Measurements from ENCODE around the gene RIN3. TPM values are rescaled to one million over a fixed set of nuclear protein-coding genes. Genes with fewer than 3 reads are reported as not detected.

The RIN3 gene
- total and polyA plus RNA-seq, 2 of the 4 experiments (the other 2 are of a cell fraction), result 2.5 to 11.1 TPM

DNA sequence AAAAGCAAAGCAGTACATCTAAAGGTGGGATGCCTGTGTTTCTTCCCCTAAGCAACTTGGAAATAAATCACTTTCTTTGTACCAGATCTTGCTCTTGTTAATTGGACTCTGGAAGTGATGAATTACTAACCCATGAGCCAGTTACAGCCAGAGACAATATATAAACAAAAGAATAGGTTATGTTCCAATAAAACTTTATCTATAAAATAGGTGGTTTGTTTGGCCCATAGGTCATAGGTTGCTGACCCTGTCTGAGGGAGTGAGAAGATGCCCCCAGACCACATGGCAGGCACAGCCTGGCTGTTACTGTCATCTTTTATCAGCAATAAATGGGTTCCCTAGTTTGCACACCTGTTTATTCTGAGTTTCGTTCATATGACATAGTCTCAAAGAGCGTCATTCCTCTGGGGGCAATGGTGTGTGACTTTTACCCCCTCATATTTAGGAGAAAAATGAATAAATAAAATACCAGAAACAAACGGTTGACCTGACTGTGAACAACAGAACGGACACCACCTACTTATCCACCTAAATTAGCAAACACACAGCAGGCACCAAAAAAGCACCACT is 224.1 kb downstream of the RIN3 start:
- Histone ChIP-seq H2BK120ac (ENCODE audit: low read depth, low read length) (no peak overlapping the region), H3K18ac (ENCODE audit: low read depth, low read length) (no peak overlapping the region), H2AK9ac (replicated peaks; ENCODE audit: low read depth, low read length, poor library complexity) (no peak overlapping the region), H3K4me3 (ENCODE audit: insufficient read depth, low read depth, low read length) (no peak overlapping the region), H4K5ac (ENCODE audit: low read depth, low read length) (no peak overlapping the region), H3K27me3 (ENCODE audit: control insufficient read depth, insufficient read depth, low read length) (peaks cover 21% of the 10 kb centered on the region), H4K91ac (ENCODE audit: insufficient read depth, low read depth, low read length) (no peak overlapping the region), H3K14ac (replicated peaks; ENCODE audit: low read depth, low read length) (no peak overlapping the region), H3K23ac (ENCODE audit: low read depth, low read length) (no peak overlapping the region), H3K9ac (ENCODE audit: low read depth, low read length) (no peak overlapping the region), H3K79me1 (ENCODE audit: low read depth in 1 of 2, low read length in 2 of 2) (no peaks in the 10 kb centered on the region), H2AK5ac (ENCODE audit: low read depth, low read length) (no peak overlapping the region), H3K9me3 (ENCODE audit: control insufficient read depth, insufficient read depth, low read length) (no peaks in the 10 kb centered on the region), H4K20me1 (ENCODE audit: insufficient read depth, low read length) (no peaks in the 10 kb centered on the region), H3K27ac (ENCODE audit: insufficient read depth, low read length) (no peak overlapping the region), H3K4me1 (ENCODE audit: control insufficient read depth, insufficient read depth, low read length) (no peaks in the 10 kb centered on the region), H2BK5ac (ENCODE audit: low read depth, low read length, poor library complexity, severe bottlenecking) (no peak overlapping the region), H3K9me1 (ENCODE audit: insufficient read depth, low read length) (no peaks in the 10 kb centered on the region), H3K36me3 (ENCODE audit: control insufficient read depth, insufficient read depth, low read length) (no peaks in the 10 kb centered on the region), H2BK15ac (ENCODE audit: low read depth, low read length) (no peak overlapping the region), H2AFZ (replicated peaks; ENCODE audit: low read length, poor library complexity) (no peak overlapping the region), H3K4me2 (ENCODE audit: low read depth, low read length) (no peak overlapping the region), H4K8ac (ENCODE audit: low read depth in 2 of 2, low read length in 2 of 2) (no peak overlapping the region), H3K4ac (ENCODE audit: low read depth, low read length) (no peak overlapping the region), H2BK20ac (ENCODE audit: low read depth, low read length) (no peak overlapping the region), H3K56ac (ENCODE audit: extremely low read depth, insufficient read depth, low read length) (no peak overlapping the region)
- TF ChIP-seq CEBPB (IDR thresholded peaks at IDR 0.05; ENCODE audit: low read depth, low read length) (no peak), POLR2A (IDR thresholded peaks at IDR 0.05; ENCODE audit: low read depth, low read length) (no peak), RAD21 (IDR thresholded peaks at IDR 0.05; ENCODE audit: low read length) (no peak), MAZ (IDR thresholded peaks at IDR 0.05; ENCODE audit: borderline replicate concordance, low read depth, low read length) (no peak), BHLHE40 (IDR thresholded peaks at IDR 0.05; ENCODE audit: low read depth, low read length) (no peak), MAFK (IDR thresholded peaks at IDR 0.05; ENCODE audit: low read depth, low read length) (no peak), FOS (IDR thresholded peaks at IDR 0.05; ENCODE audit: low read depth, low read length) (no peak), NFE2L2 (IDR thresholded peaks at IDR 0.05; ENCODE audit: low read depth, low read length) (no peak), SMC3 (IDR thresholded peaks at IDR 0.05; ENCODE audit: low read depth, low read length) (no peak), CHD1 (IDR thresholded peaks at IDR 0.05; ENCODE audit: low read depth, low read length) (no peak), MXI1 (IDR thresholded peaks at IDR 0.05; ENCODE audit: borderline replicate concordance, low read depth, low read length) (no peak)
- TF ChIP-seq, protein P1, sequence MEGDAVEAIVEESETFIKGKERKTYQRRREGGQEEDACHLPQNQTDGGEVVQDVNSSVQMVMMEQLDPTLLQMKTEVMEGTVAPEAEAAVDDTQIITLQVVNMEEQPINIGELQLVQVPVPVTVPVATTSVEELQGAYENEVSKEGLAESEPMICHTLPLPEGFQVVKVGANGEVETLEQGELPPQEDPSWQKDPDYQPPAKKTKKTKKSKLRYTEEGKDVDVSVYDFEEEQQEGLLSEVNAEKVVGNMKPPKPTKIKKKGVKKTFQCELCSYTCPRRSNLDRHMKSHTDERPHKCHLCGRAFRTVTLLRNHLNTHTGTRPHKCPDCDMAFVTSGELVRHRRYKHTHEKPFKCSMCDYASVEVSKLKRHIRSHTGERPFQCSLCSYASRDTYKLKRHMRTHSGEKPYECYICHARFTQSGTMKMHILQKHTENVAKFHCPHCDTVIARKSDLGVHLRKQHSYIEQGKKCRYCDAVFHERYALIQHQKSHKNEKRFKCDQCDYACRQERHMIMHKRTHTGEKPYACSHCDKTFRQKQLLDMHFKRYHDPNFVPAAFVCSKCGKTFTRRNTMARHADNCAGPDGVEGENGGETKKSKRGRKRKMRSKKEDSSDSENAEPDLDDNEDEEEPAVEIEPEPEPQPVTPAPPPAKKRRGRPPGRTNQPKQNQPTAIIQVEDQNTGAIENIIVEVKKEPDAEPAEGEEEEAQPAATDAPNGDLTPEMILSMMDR (conservative IDR thresholded peaks at IDR 0.05; ENCODE audit: low read depth, low read length), result no peak
- TF ChIP-seq, protein P2, sequence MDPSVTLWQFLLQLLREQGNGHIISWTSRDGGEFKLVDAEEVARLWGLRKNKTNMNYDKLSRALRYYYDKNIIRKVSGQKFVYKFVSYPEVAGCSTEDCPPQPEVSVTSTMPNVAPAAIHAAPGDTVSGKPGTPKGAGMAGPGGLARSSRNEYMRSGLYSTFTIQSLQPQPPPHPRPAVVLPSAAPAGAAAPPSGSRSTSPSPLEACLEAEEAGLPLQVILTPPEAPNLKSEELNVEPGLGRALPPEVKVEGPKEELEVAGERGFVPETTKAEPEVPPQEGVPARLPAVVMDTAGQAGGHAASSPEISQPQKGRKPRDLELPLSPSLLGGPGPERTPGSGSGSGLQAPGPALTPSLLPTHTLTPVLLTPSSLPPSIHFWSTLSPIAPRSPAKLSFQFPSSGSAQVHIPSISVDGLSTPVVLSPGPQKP (IDR thresholded peaks at IDR 0.05; ENCODE audit: borderline replicate concordance, low read depth, low read length), result no peak
- TF ChIP-seq, protein P3, sequence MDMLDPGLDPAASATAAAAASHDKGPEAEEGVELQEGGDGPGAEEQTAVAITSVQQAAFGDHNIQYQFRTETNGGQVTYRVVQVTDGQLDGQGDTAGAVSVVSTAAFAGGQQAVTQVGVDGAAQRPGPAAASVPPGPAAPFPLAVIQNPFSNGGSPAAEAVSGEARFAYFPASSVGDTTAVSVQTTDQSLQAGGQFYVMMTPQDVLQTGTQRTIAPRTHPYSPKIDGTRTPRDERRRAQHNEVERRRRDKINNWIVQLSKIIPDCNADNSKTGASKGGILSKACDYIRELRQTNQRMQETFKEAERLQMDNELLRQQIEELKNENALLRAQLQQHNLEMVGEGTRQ (IDR thresholded peaks at IDR 0.05; ENCODE audit: low read depth, low read length), result no peak
- in situ Hi-C loops (cut with MboI; ENCODE audit: low sequenced_read_pairs) (no loop called here), dilution Hi-C loops (cut with HindIII; ENCODE audit: low sequenced_read_pairs, unreplicated experiment) (no loop called here), intact Hi-C loops (cut with micrococcal nuclease) (no loop called here)
- no CpG with 5 or more reads among the region's 4 CpGs for WGBS, 2 experiments (ENCODE audit: extremely low coverage in 2 of 2, insufficient read length in 1 of 2)
- POLR2A ChIA-PET (ENCODE audit: unreplicated experiment), result no interaction called here
- CTCF ChIA-PET, result no interaction called here
- no TSS peak for BruUV-seq (replicated peaks)
- no peak for ATAC-seq (ENCODE audit: low read depth)
- no peak for DNase-seq
